Measurements from ENCODE around the gene SKAP1.

GRCh38 chr17:48139944-48140343, 290.1 kb downstream of the SKAP1 start:
- TF ChIP-seq CTCF (IDR thresholded peaks at IDR 0.05; ENCODE audit: insufficient read depth, low read length, poor library complexity, severe bottlenecking) (no peak), EZH2phosphoT487 (conservative IDR thresholded peaks at IDR 0.05; ENCODE audit: low read length) (no peak)

Measured in SU-DHL-6 (cell line).